ENCODE data around the gene SECISBP2L. TPM values are rescaled to one million over a fixed set of nuclear protein-coding genes. Genes with fewer than 3 reads are reported as not detected.

The SECISBP2L gene
- total and polyA plus RNA-seq, 9 of the 15 experiments (the other 6 are each of a cell fraction or from before 2014, with no cell fraction given) = 0.55 to 14.1 (median 10.4) TPM

- in situ Hi-C loops (cut with MboI) (no loop called here), intact Hi-C loops (cut with micrococcal nuclease) (no loop called here)
- TF ChIP-seq ZNF217 (CRISPR knock-in tag; IDR thresholded peaks at IDR 0.05) = no peak
- no peak for TF ChIP-seq ZNF436 (CRISPR knock-in tag; IDR thresholded peaks at IDR 0.05)
- TF ChIP-seq TRIM25 (IDR thresholded peaks at IDR 0.05; ENCODE audit: borderline replicate concordance) = no peak
- TF ChIP-seq, protein P1, sequence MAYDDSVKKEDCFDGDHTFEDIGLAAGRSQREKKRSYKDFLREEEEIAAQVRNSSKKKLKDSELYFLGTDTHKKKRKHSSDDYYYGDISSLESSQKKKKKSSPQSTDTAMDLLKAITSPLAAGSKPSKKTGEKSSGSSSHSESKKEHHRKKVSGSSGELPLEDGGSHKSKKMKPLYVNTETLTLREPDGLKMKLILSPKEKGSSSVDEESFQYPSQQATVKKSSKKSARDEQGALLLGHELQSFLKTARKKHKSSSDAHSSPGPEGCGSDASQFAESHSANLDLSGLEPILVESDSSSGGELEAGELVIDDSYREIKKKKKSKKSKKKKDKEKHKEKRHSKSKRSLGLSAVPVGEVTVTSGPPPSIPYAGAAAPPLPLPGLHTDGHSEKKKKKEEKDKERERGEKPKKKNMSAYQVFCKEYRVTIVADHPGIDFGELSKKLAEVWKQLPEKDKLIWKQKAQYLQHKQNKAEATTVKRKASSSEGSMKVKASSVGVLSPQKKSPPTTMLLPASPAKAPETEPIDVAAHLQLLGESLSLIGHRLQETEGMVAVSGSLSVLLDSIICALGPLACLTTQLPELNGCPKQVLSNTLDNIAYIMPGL (CRISPR knock-in tag; IDR thresholded peaks at IDR 0.05) = no peak
- TF ChIP-seq EP300 (IDR thresholded peaks at IDR 0.05; ENCODE audit: low read length) = no peak
- no peak for TF ChIP-seq EWSR1 (IDR thresholded peaks at IDR 0.05; ENCODE audit: borderline replicate concordance, low read depth, partially characterized antibody)
- no peak for TF ChIP-seq PHTF2 (CRISPR knock-in tag; IDR thresholded peaks at IDR 0.05)
- Histone ChIP-seq H3K9me1 (ENCODE audit: control insufficient read depth, insufficient read depth, low read length) (no peaks in the 10 kb centered on the region), H3K9me3 (replicated peaks; ENCODE audit: control insufficient read depth, insufficient read depth, low read depth, low read length) (no peaks in the 10 kb centered on the region), H3K4me2 (ENCODE audit: insufficient read depth, low read length) (no peak overlapping the region), H3K79me2 (ENCODE audit: control insufficient read depth, insufficient read depth, low read length) (no peaks in the 10 kb centered on the region), H3K27ac (ENCODE audit: extremely low read depth, low read depth, low read length) (no peak overlapping the region), H3K9ac (ENCODE audit: insufficient read depth in 1 of 2, low read depth in 2 of 2, low read length in 2 of 2) (no peak overlapping the region), H3K4me1 (replicated peaks in 1 of 2; ENCODE audit: control insufficient read depth in 2 of 2, insufficient read depth in 2 of 2, low read length in 2 of 2) (no peaks in the 10 kb centered on the region), H2AFZ (ENCODE audit: low read depth, low read length) (no peak overlapping the region), H4K20me1 (replicated peaks; ENCODE audit: control insufficient read depth, insufficient read depth, low read length) (no peaks in the 10 kb centered on the region), H3K4me3 (no peak overlapping the region), H3K36me3 (ENCODE audit: control insufficient read depth, insufficient read depth, low read length) (no peaks in the 10 kb centered on the region), H3K27me3 (ENCODE audit: control insufficient read depth in 2 of 2, insufficient read depth in 2 of 2, low read length in 2 of 2) (peaks cover 20% of the 10 kb centered on the region in 2 experiments)
- no peak for FAIRE-seq
- DNase-seq (ENCODE audit: extremely low read depth in 1 of 4, low spot score in 3 of 4) = no peak
- WGBS (ENCODE audit: insufficient coverage, low coverage, missing lambda C conversion rate) = 2% methylated on average over 4 of the region's 4 CpGs
- ChIA-PET CTCF (ENCODE audit: low intra/inter-chr PET ratio) (no interaction called here), POLR2A (no interaction called here)
- no TSS peak for BruUV-seq (replicated peaks)
- no peak for ATAC-seq
Measured at GRCh38 chr15:48955370-48955769, 90.9 kb downstream of the SECISBP2L start.
